NK-92 treated with Interleukin-12 subunit alpha and Interleukin-12 subunit beta, amount 100 ng/mL, for 24 hours (cell line): Measurements from ENCODE around the gene SLC11A1.

Experiments
- DNase-seq: peaks from one replicate; lab custom pipeline; 2025; lab: John Stamatoyannopoulos, UW

SLC11A1 gene, protein sequence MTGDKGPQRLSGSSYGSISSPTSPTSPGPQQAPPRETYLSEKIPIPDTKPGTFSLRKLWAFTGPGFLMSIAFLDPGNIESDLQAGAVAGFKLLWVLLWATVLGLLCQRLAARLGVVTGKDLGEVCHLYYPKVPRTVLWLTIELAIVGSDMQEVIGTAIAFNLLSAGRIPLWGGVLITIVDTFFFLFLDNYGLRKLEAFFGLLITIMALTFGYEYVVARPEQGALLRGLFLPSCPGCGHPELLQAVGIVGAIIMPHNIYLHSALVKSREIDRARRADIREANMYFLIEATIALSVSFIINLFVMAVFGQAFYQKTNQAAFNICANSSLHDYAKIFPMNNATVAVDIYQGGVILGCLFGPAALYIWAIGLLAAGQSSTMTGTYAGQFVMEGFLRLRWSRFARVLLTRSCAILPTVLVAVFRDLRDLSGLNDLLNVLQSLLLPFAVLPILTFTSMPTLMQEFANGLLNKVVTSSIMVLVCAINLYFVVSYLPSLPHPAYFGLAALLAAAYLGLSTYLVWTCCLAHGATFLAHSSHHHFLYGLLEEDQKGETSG

GRCh38 chr2:218381916-218382366 is at the start of gene SLC11A1:
TSS of gene SLC11A1 (plus strand) at chr2:218382273. CDS start at chr2:218382369, 96 bp downstream.
- no peak for DNase-seq

DNA sequence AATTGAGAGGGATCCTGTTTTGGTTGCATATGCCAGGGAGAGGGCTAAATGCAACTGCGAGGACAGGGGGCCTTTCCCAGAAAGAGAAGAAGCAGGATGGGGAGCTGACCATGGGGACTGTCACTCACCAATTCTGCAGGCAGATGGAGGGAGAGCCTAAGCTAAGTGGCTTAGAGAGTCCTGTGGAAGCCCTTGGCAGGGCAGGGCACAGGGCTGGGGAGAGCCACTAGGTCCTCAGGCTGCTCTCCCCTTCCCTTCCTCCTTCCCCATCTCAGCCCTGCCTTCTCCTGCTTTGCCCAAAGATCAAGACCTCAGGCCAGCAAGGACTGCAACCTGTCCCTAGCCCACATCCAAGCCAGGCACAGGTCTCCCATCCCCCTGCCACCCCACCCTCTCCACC is 49.8 kb upstream of the SLC11A1 start:
- DNase-seq, result no peak

DNA sequence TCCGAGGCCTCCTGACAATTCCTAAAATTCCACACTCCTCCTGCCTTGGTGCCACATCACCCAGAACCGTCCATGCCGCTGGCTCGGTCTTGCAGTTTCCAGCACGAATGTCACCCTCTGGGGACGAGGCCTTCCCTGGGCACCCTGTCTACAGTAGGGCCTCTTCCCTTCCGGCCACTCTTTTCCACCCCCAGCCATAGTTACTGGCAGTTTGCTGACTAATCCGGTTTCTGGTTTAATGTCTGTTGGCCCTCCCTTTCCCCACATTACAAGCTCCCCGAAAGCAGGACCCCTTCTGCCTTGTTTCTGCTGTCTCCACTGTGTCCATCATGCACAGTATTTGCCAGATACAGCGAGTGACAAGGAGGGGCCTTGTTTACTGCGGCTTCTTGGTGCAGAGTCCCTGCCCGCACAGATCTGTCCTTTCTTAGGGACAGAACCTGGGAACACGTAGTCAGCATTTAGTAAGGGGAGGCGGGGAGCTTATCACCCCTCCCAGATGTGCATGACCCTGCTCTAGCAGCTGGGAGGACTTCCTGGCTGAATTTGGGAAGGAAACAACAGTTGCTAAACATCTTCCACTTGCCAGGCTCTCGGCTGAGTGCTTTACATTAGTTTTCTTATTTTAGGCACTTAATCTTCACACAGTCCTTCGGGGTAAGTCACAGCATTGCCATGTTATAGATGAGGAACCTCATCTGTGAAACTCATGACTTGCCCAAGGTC is 49.0 kb upstream of the SLC11A1 start:
- no peak for DNase-seq

GRCh38 chr2:218334531-218334930 is 47.5 kb upstream of the SLC11A1 start:
- DNase-seq, result no peak

DNA sequence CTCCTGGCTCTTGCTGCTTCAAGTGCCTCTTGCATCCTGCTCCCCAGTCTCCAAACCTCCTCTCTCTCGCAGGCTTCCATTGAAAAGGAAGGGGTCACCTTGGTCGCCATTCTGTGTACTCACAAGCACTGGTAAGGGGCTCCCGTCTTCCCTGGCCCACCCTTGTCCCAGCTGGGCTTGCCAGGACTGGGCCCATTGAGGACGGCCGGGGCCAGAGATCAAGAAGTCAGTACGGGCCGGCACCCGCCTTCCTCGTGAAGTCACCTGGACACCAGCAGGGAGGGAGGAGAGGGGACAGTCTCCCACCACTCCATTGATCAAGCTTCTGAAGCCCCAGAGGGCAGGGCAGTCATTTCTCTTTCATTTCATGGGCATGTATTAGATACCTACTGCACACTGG is 41.4 kb upstream of the SLC11A1 start:
- no peak for DNase-seq

GRCh38 chr2:218341381-218341780 is 40.7 kb upstream of the SLC11A1 start:
- no peak for DNase-seq

DNA sequence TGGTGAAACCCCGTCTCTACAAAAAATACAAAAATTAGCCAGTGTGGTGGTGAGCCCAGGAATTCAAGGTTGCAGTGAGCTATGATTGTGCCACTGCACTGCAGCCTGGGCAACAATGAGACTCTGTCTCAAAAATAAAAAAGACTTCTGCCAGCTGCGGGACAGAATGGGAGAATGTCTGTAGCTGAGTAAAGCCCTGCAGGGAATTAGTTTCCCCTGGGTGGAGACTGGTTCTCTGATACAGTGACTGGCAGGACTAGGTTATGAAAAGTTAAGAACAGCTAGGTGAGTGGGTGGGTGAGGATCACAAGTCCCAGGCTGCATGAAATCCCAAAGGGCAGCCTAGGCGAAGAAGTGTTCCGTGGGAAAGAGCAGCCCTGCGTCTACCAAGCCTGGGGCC is 39.2 kb upstream of the SLC11A1 start:
- no peak for DNase-seq

GRCh38 chr2:218343591-218343990 is 38.5 kb upstream of the SLC11A1 start:
- DNase-seq, result no peak

DNA sequence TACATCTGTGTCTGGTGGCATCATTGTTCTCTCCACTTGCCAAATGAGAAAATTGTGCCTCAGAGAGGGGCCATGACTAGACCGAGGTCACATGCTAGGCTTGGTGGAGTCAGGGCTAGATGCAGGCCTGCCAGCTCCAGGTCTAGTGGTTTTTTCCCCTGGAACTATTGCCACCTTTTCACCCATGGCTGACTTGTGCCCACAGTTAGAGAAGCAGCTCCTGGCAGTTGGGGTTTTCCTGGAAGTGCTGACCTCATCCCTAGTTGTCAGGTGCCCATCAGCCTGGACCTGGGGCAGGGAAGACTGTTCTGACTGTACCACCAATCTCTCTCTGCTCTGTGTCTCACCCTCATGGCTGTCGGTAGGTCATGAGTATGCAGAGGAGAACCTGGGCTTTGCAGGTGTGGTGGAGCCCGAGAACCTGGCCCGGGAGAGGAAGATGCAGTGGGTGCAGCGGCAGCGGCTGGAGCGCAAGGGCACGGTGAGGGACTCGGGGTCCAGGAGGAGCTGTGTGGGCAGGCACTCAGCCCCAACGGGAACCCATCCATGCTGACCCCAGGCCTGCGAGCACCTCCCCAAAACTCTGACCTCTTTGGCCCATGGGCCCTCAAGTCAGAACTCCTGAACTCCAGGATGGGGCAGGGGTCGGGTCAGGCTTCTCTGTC is 37.9 kb upstream of the SLC11A1 start:
- no peak for DNase-seq

DNA sequence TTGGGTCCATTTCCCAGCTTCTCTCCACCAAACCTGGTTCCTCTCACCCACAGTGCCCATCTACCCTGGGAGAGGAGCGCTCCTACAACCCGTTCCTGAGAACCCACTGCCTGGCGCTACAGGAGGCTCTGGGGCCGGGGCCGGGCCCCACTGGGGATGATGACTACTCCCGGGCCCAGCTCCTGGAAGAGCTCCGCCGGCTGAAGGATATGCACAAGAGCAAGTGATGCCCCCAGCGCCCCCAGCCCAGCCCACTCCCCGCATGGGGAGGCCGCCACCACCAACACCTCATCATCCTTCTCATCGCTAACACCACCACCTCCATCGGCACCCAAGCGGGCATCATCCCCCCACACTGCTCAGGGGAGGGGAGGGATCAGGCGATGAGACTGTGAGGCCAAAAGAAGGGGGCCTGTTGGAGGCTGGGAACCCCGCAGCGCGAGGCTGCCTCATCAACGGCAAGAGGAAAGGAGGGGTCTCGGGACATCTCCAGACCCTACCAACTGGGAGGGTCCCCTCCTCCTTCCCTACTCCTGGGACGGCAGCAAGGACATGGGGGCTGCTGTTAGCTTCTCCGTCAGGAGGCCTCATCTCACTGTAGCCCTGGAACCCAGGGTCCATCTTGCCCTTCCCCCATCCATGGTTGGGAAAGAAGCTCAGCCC is 37.2 kb upstream of the SLC11A1 start:
- no peak for DNase-seq

GRCh38 chr2:218345491-218346236 is 36.4 kb upstream of the SLC11A1 start:
- DNase-seq, result no peak

- DNase-seq, result no peak
Measured at GRCh38 chr2:218347172-218347571, 34.9 kb upstream of the SLC11A1 start.

DNA sequence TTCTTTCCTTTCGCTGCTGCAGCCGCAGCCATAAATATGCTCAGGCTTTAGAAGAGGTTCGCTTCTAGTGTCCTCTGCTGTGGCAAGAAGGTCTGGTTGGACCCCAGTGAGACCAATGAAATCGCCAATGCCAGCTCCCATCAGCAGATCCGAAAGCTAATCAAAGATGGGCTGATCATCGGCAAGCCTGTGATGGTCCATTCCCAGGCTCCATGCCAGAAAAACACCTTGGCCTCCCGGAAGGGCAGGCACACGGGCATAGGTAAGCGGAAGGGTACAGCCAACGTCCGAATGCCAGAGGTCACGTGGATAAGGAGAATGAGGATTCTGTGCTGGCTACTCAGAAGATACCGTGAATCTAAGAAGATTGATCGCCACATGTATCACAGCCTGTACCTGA is 28.0 kb upstream of the SLC11A1 start:
- no peak for DNase-seq

GRCh38 chr2:218354850-218355443 is 27.1 kb upstream of the SLC11A1 start:
- DNase-seq, result no peak

- no peak for DNase-seq
Measured at GRCh38 chr2:218357236-218358177, 24.6 kb upstream of the SLC11A1 start.

GRCh38 chr2:218360453-218360852 is 21.6 kb upstream of the SLC11A1 start:
- DNase-seq, result no peak

- DNase-seq, result no peak
Measured at GRCh38 chr2:218362606-218363005, 19.5 kb upstream of the SLC11A1 start.

GRCh38 chr2:218363736-218364135 is 18.3 kb upstream of the SLC11A1 start:
- DNase-seq, result no peak

- DNase-seq, result no peak
Measured at GRCh38 chr2:218364196-218364595, 17.9 kb upstream of the SLC11A1 start.
